Astrocyte (in vitro differentiated cells and primary cell): ENCODE measurements around the gene CACNB2.
A peak's percentile ranks its signal among the peaks of the same experiment; 100 is the strongest.

Source experiments
- CTCF ChIP-seq: IDR thresholded peaks from 2 replicates; pipeline ENCODE4 v1.5.1; 2011; ENCODE audit warnings: low read depth, mild to moderate bottlenecking, inconsistent platforms, low read length, moderate library complexity; ENCODE audit not compliant: insufficient read depth
- EZH2 ChIP-seq: IDR thresholded peaks from 2 replicates; pipeline ENCODE4 v1.6.1; 2012; ENCODE audit warnings: mild to moderate bottlenecking, low read length, inconsistent platforms; ENCODE audit not compliant: insufficient read depth

- TF ChIP-seq EZH2 (no peak), CTCF (peak; percentile 45)
These were observed 172.3 kb downstream of the CACNB2 start for GRCh38 chr10:18312374-18313139.
